ENCODE measurements around the gene ROR1. TPM values are rescaled to one million over a fixed set of nuclear protein-coding genes. Genes with fewer than 3 reads are reported as not detected.

ROR1 gene
- total and polyA plus RNA-seq, 2 donors (not counting 3 experiments of a cell fraction or from before 2014, with no cell fraction given): 2.6 to 3.5 TPM

- H3K27ac ChIP-seq (ENCODE audit: insufficient read depth, low read depth, low read length): no peak overlapping the region
- intact Hi-C loops (cut with micrococcal nuclease) (no loop called here), dilution Hi-C loops (cut with MboI; ENCODE audit: extremely low pct_ligation_motif_present, low sequenced_read_pairs) (no loop called here)
- FAIRE-seq: no peak
- H4K20me1 ChIP-seq (replicated peaks; ENCODE audit: control insufficient read depth, extremely low read depth, insufficient read depth, low read length): no peaks in the 10 kb centered on the region
- H3K4me1 ChIP-seq (ENCODE audit: control insufficient read depth, extremely low read depth, insufficient read depth, low read length): peaks cover 15% of the 10 kb centered on the region
- H3K9me1 ChIP-seq (replicated peaks; ENCODE audit: control insufficient read depth, extremely low read depth, insufficient read depth, low read length): no peaks in the 10 kb centered on the region
- no TSS peak for BruUV-seq (replicated peaks)
- no peak overlapping the region for H3K9ac ChIP-seq (replicated peaks; ENCODE audit: extremely low read depth, insufficient read depth, low read length)
- ChIA-PET CTCF (interaction anchor here (2.3 to 3.5 kb wide), 3 partner anchors 86 to 360 kb away, joined by 9 to 25 read pairs (median 13); no protein-coding TSS in a partner anchor), POLR2A (no interaction called here)
- no peak overlapping the region for H3K4me2 ChIP-seq (ENCODE audit: insufficient read depth, low read length)
- H2AFZ ChIP-seq (ENCODE audit: low read depth, low read length): no peak overlapping the region
- no peaks in the 10 kb centered on the region for H3K79me2 ChIP-seq (ENCODE audit: control insufficient read depth, insufficient read depth, low read length)
- no peak for DNase-seq (ENCODE audit: low read depth, low spot score)
- peaks cover 4 to 5% of the 10 kb centered on the region in 2 experiments for H3K27me3 ChIP-seq (ENCODE audit: control insufficient read depth in 2 of 2, insufficient read depth in 2 of 2, low read length in 2 of 2)
- no peak overlapping the region for H3K4me3 ChIP-seq (replicated peaks in 1 of 3; ENCODE audit: insufficient read depth in 1 of 3, low read depth in 1 of 3, low read length in 3 of 3)
- H3K9me3 ChIP-seq (replicated peaks; ENCODE audit: control insufficient read depth, insufficient read depth, low read length): no peaks in the 10 kb centered on the region
- H3K36me3 ChIP-seq (ENCODE audit: control insufficient read depth in 2 of 2, extremely low read depth in 1 of 2, insufficient read depth in 2 of 2, low read length in 2 of 2): no peaks in the 10 kb centered on the region
- no peak for TF ChIP-seq EZH2 (IDR thresholded peaks at IDR 0.05; ENCODE audit: borderline replicate concordance, low read depth, low read length, severe bottlenecking)
Observed at GRCh38 chr1:63777286-63777685, 3.5 kb downstream of the ROR1 start.

- H3K36me3 ChIP-seq (ENCODE audit: control insufficient read depth in 2 of 2, extremely low read depth in 1 of 2, insufficient read depth in 2 of 2, low read length in 2 of 2): no peaks in the 10 kb centered on the region
- no peak overlapping the region for H3K4me2 ChIP-seq (ENCODE audit: insufficient read depth, low read length)
- peaks cover 15% of the 10 kb centered on the region for H3K4me1 ChIP-seq (ENCODE audit: control insufficient read depth, extremely low read depth, insufficient read depth, low read length)
- H3K27ac ChIP-seq (ENCODE audit: insufficient read depth, low read depth, low read length): no peak overlapping the region
- H3K4me3 ChIP-seq (replicated peaks in 1 of 3; ENCODE audit: insufficient read depth in 1 of 3, low read depth in 1 of 3, low read length in 3 of 3): no peak overlapping the region
- intact Hi-C loops (cut with micrococcal nuclease) (no loop called here), dilution Hi-C loops (cut with MboI; ENCODE audit: extremely low pct_ligation_motif_present, low sequenced_read_pairs) (no loop called here)
- no peaks in the 10 kb centered on the region for H3K9me3 ChIP-seq (replicated peaks; ENCODE audit: control insufficient read depth, insufficient read depth, low read length)
- CTCF ChIA-PET: interaction anchor here (0.8 to 3.5 kb wide), 7 partner anchors 9 to 468 kb away, joined by 3 to 25 read pairs (median 5); no protein-coding TSS in a partner anchor
- no peaks in the 10 kb centered on the region for H3K79me2 ChIP-seq (ENCODE audit: control insufficient read depth, insufficient read depth, low read length)
- FAIRE-seq (no peak), DNase-seq (ENCODE audit: low read depth, low spot score) (no peak)
- no peak overlapping the region for H3K9ac ChIP-seq (replicated peaks; ENCODE audit: extremely low read depth, insufficient read depth, low read length)
- no peaks in the 10 kb centered on the region for H4K20me1 ChIP-seq (replicated peaks; ENCODE audit: control insufficient read depth, extremely low read depth, insufficient read depth, low read length)
- H3K27me3 ChIP-seq (ENCODE audit: control insufficient read depth in 2 of 2, insufficient read depth in 2 of 2, low read length in 2 of 2): peaks cover 0 to 6% of the 10 kb centered on the region in 2 experiments
- no peak overlapping the region for H2AFZ ChIP-seq (ENCODE audit: low read depth, low read length)
- no peaks in the 10 kb centered on the region for H3K9me1 ChIP-seq (replicated peaks; ENCODE audit: control insufficient read depth, extremely low read depth, insufficient read depth, low read length)
- POLR2A ChIA-PET: no interaction called here
- TF ChIP-seq POLR2A (IDR thresholded peaks at IDR 0.05; ENCODE audit: low read depth, low read length): no peak
- TF ChIP-seq EZH2 (IDR thresholded peaks at IDR 0.05; ENCODE audit: borderline replicate concordance, low read depth, low read length, severe bottlenecking): no peak
- no peak for TF ChIP-seq GATA2 (IDR thresholded peaks at IDR 0.05; ENCODE audit: insufficient read depth, insufficient read length, low read depth, low read length)
- TF ChIP-seq CTCF (IDR thresholded peaks at IDR 0.05; ENCODE audit: extremely low read depth in 1 of 2, insufficient read depth in 1 of 2, low read depth in 1 of 2, low read length in 2 of 2): no peak
- no peak for TF ChIP-seq MAX (IDR thresholded peaks at IDR 0.05; ENCODE audit: insufficient read depth, insufficient read length)
- TF ChIP-seq POLR2AphosphoS5 (IDR thresholded peaks at IDR 0.05; ENCODE audit: insufficient read depth, low read depth, low read length): no peak
- no peak for TF ChIP-seq JUN (IDR thresholded peaks at IDR 0.05; ENCODE audit: borderline replicate concordance, insufficient read depth, insufficient read length, low read depth)
- no TSS peak for BruUV-seq (replicated peaks)
Observed at GRCh38 chr1:63777965-63778880, 4.4 kb downstream of the ROR1 start.

Measured in endothelial cell of umbilical vein (primary cell).